ENCODE data around the gene FGGY.

- TF ChIP-seq ATF6 (CRISPR knock-in tag; IDR thresholded peaks at IDR 0.05) (no peak), AFF4 (CRISPR knock-in tag; IDR thresholded peaks at IDR 0.05; ENCODE audit: borderline replicate concordance) (no peak), CTCF (IDR thresholded peaks at IDR 0.05) (no peak), ELF4 (CRISPR knock-in tag; IDR thresholded peaks at IDR 0.05; ENCODE audit: low read depth) (no peak), CBFB (CRISPR knock-in tag; IDR thresholded peaks at IDR 0.05; ENCODE audit: low read depth) (no peak), MYBL2 (CRISPR knock-in tag; IDR thresholded peaks at IDR 0.05) (no peak), E2F4 (CRISPR knock-in tag; IDR thresholded peaks at IDR 0.05; ENCODE audit: borderline replicate concordance, low read depth) (no peak)
- TF ChIP-seq, protein P1, sequence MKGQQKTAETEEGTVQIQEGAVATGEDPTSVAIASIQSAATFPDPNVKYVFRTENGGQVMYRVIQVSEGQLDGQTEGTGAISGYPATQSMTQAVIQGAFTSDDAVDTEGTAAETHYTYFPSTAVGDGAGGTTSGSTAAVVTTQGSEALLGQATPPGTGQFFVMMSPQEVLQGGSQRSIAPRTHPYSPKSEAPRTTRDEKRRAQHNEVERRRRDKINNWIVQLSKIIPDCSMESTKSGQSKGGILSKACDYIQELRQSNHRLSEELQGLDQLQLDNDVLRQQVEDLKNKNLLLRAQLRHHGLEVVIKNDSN (CRISPR knock-in tag; IDR thresholded peaks at IDR 0.05) = no peak
- TF ChIP-seq, protein P2, sequence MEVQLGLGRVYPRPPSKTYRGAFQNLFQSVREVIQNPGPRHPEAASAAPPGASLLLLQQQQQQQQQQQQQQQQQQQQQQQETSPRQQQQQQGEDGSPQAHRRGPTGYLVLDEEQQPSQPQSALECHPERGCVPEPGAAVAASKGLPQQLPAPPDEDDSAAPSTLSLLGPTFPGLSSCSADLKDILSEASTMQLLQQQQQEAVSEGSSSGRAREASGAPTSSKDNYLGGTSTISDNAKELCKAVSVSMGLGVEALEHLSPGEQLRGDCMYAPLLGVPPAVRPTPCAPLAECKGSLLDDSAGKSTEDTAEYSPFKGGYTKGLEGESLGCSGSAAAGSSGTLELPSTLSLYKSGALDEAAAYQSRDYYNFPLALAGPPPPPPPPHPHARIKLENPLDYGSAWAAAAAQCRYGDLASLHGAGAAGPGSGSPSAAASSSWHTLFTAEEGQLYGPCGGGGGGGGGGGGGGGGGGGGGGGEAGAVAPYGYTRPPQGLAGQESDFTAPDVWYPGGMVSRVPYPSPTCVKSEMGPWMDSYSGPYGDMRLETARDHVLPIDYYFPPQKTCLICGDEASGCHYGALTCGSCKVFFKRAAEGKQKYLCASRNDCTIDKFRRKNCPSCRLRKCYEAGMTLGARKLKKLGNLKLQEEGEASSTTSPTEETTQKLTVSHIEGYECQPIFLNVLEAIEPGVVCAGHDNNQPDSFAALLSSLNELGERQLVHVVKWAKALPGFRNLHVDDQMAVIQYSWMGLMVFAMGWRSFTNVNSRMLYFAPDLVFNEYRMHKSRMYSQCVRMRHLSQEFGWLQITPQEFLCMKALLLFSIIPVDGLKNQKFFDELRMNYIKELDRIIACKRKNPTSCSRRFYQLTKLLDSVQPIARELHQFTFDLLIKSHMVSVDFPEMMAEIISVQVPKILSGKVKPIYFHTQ (CRISPR knock-in tag; IDR thresholded peaks at IDR 0.05) = no peak
- TF ChIP-seq, protein P3, sequence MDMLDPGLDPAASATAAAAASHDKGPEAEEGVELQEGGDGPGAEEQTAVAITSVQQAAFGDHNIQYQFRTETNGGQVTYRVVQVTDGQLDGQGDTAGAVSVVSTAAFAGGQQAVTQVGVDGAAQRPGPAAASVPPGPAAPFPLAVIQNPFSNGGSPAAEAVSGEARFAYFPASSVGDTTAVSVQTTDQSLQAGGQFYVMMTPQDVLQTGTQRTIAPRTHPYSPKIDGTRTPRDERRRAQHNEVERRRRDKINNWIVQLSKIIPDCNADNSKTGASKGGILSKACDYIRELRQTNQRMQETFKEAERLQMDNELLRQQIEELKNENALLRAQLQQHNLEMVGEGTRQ (CRISPR knock-in tag; IDR thresholded peaks at IDR 0.05) = no peak
Observed at GRCh38 chr1:59262631-59263030, 34.3 kb upstream of the FGGY start.

Data from WTC11 (cell line).